Transverse colon (tissue), 4 donors: Measurements from ENCODE around the gene ADAM22. TPM values are rescaled to one million over a fixed set of nuclear protein-coding genes. Genes with fewer than 3 reads are reported as not detected.

Experiments used
- DNase-seq: peaks from one replicate; pipeline ENCODE4 v3.0.0-alpha.2; 2019
- H3K27ac ChIP-seq, 4 donors: fragments of 200-600 bp; sonication (generic); 2 replicates each; pipeline ENCODE4 v1.5.1; 2016 to 2018; ENCODE audit warnings: inconsistent platforms in 4 of 4
- H3K27me3 ChIP-seq: fragments of 200-600 bp; sonication (generic); 2 replicates; pipeline ENCODE4 v1.5.1; 2017; ENCODE audit warnings: inconsistent platforms
- H3K36me3 ChIP-seq, 4 donors: fragments of 200-600 bp; sonication (generic); 2 replicates each; pipeline ENCODE4 v1.5.1; 2017 to 2019; ENCODE audit warnings: inconsistent platforms in 4 of 4
- H3K4me1 ChIP-seq, 4 donors: fragments of 200-600 bp; sonication (generic); 2 replicates each; pipeline ENCODE4 v1.5.1; 2017 to 2020; ENCODE audit warnings: inconsistent platforms in 4 of 4
- H3K4me3 ChIP-seq, 4 donors: fragments of 200-600 bp; sonication (generic); 1 replicate in 1 of 4; 2 replicates in 3 of 4; pipeline versions ENCODE4 v1.5.1 to v1.6.1; 2017 to 2019; ENCODE audit warnings: inconsistent platforms in 4 of 4
- H3K9me3 ChIP-seq, 2 donors: fragments of 200-600 bp; sonication (generic); 2 replicates each; pipeline ENCODE4 v1.5.1; 2017 to 2019; ENCODE audit warnings: inconsistent platforms in 2 of 2
- CTCF ChIP-seq, 5 experiments: fragments of 200-600 bp in 3 of 5; fragments of 450-650 bp in 2 of 5; sonication (generic) in 3 of 5; IDR thresholded peaks; 1 replicate in 2 of 5; 2 replicates in 3 of 5; pipeline ENCODE4 v1.5.1; 2016 to 2017; ENCODE audit warnings: antibody characterized with exemption in 5 of 5, inconsistent platforms in 3 of 5, mild to moderate bottlenecking in 2 of 5, moderate library complexity in 1 of 5
- EP300 ChIP-seq: sonication (generic); formaldehyde crosslinking; IDR thresholded peaks from one replicate; pipeline ENCODE4 v1.6.1; 2017; ENCODE audit warnings: antibody characterized with exemption, low read depth
- POLR2A ChIP-seq: fragments of 450-650 bp; IDR thresholded peaks from one replicate; pipeline ENCODE4 v1.6.1; 2016; ENCODE audit warnings: antibody characterized with exemption, mild to moderate bottlenecking, moderate library complexity
- POLR2AphosphoS5 ChIP-seq, 3 donors: sonication (generic); formaldehyde crosslinking; IDR thresholded peaks; one replicate each; pipeline ENCODE4 v1.6.1; 2016; ENCODE audit warnings: antibody characterized with exemption in 3 of 3
- WGBS, 2 donors: methylation state at CpG; one replicate each; pipeline ENCODE4 v1.1.5; 2018; ENCODE audit warnings: low coverage in 1 of 2; 5-methylcytosine and 5-hydroxymethylcytosine counted together
- in situ Hi-C, 4 donors: fragments of 200-750 bp; cut with MboI; loops; one replicate each; pipeline versions ENCODE4 v1.15.0 to v1.15.1; 2017; ENCODE audit warnings: low sequenced_read_pairs in 3 of 4, low pct_ligation_motif_present in 1 of 4, low pct_unique_long_range_greater_than_20kb in 1 of 4
- intact Hi-C: fragments of 100-400 bp; cut with DNase I; formaldehyde crosslinking; loops from one replicate; pipeline ENCODE4 v1.15.1; 2023; ENCODE audit warnings: low total_unique reads
- total RNA-seq, 4 donors: library from RNA; depleted of rRNA; stranded (reverse); fragments of >200 nt; gene quantifications; one replicate each; pipeline ENCODE4 v1.1.0, GENCODE V29; 2016

Gene ADAM22
- total RNA-seq, 4 donors from 2014 or later: 3.8 to 17.3 (median 6.0) TPM

GRCh38 chr7:88101769-88102168, 167.7 kb downstream of the ADAM22 start:
- TF ChIP-seq POLR2AphosphoS5 (IDR thresholded peaks at IDR 0.05): no peak
- DNase-seq: no peak
- WGBS, 2 donors: 69% methylated on average over 1 of the region's 1 CpG; no CpG with 5 or more reads in 1 of the 2 donors
- intact Hi-C loops: no loop called here
- Histone ChIP-seq H3K27me3 (no peaks in the 10 kb centered on the region), H3K4me3 (no peak overlapping the region), H3K27ac (no peak overlapping the region), H3K4me1 (no peaks in the 10 kb centered on the region), H3K9me3 (no peaks in the 10 kb centered on the region), H3K36me3 (no peaks in the 10 kb centered on the region)
- in situ Hi-C loops: loop anchor here in 2 of 4 donors (25.0 kb wide), 3 partner anchors 164 to 314 kb away; partner anchors contain the start of gene ADAM22 (in 1 of the 2)

DNA sequence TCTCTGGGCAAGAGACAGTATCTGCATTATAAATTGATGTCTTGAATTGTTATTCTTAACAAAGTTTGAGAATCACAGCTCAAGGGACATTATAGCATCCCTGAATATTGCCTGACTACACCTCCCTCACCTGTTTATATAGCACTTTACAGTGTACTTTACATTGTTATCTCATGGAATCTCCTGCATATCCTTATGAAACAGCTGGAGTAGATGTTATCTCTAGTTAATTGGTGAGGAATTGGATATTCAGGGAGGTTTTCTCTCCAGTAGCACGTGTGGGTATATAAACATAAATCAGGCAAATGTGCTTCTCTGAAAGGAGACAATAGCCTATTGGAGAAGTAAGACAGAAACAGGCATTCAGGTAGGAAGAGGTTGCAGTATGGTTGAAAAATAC, 168.6 kb downstream of the ADAM22 start:
- Histone ChIP-seq H3K9me3 (no peaks in the 10 kb centered on the region), H3K27ac (no peak overlapping the region), H3K36me3 (no peaks in the 10 kb centered on the region), H3K4me3 (no peak overlapping the region), H3K4me1 (no peaks in the 10 kb centered on the region), H3K27me3 (no peaks in the 10 kb centered on the region)
- TF ChIP-seq POLR2AphosphoS5 (IDR thresholded peaks at IDR 0.05): no peak
- TF ChIP-seq EP300: no peak
- no peak for TF ChIP-seq CTCF (IDR thresholded peaks at IDR 0.05)
- TF ChIP-seq POLR2A: no peak
- DNase-seq: no peak
- intact Hi-C loops: no loop called here
- WGBS, 2 donors: 0 to 31% methylated on average over 1 of the region's 1 CpG
- in situ Hi-C loops: loop anchor here in 2 of 4 donors (25.0 kb wide), 3 partner anchors 165 to 315 kb away; partner anchors contain the start of gene ADAM22 (in 1 of the 2)

GRCh38 chr7:88104732-88105131, 170.7 kb downstream of the ADAM22 start:
- intact Hi-C loops (no loop called here), in situ Hi-C loops (loop anchor here in 2 of 4 donors (25.0 kb wide), 3 partner anchors 167 to 317 kb away; partner anchors contain the start of gene ADAM22 (in 1 of the 2))
- TF ChIP-seq POLR2A: no peak
- no peak for TF ChIP-seq CTCF (IDR thresholded peaks at IDR 0.05)
- no peak for TF ChIP-seq POLR2AphosphoS5 (IDR thresholded peaks at IDR 0.05)
- DNase-seq: no peak
- no peak overlapping the region for H3K4me3 ChIP-seq
- no peaks in the 10 kb centered on the region for H3K4me1 ChIP-seq
- H3K27ac ChIP-seq: no peak overlapping the region
- H3K36me3 ChIP-seq: no peaks in the 10 kb centered on the region
- H3K9me3 ChIP-seq: no peaks in the 10 kb centered on the region
- 71 to 80% methylated on average over 2 of the region's 2 CpGs for WGBS, 2 donors
- no peaks in the 10 kb centered on the region for H3K27me3 ChIP-seq

DNA sequence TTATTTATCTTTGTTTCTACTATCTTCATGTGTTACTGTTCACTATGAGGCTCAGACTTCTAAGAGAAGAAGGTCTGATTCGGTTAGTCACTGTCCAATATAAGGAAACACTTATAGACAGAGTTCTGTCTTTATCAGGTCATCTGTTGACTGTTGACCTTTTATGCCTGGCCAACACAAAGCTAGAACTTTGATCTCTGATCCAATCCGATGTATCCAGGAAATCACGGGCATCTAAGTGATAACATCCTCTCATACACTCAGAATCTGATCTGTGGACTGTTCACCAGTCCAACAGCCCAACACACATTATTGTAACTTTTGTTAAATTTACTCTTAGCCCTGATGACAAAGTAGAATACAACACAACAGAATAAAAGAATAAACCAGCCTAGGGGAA, 171.2 kb downstream of the ADAM22 start:
- Histone ChIP-seq H3K4me3 (no peak overlapping the region), H3K36me3 (no peaks in the 10 kb centered on the region), H3K4me1 (no peaks in the 10 kb centered on the region), H3K9me3 (no peaks in the 10 kb centered on the region), H3K27ac (no peak overlapping the region), H3K27me3 (no peaks in the 10 kb centered on the region)
- 89% methylated on average over 3 of the region's 3 CpGs; no CpG with 5 or more reads in 1 of the 2 donors for WGBS, 2 donors
- DNase-seq: no peak
- TF ChIP-seq POLR2A (no peak), CTCF (IDR thresholded peaks at IDR 0.05) (no peak), EP300 (no peak), POLR2AphosphoS5 (IDR thresholded peaks at IDR 0.05) (no peak)
- in situ Hi-C loops (loop anchor here in 2 of 4 donors (25.0 kb wide), 3 partner anchors 168 to 318 kb away; partner anchors contain the start of gene ADAM22 (in 1 of the 2)), intact Hi-C loops (no loop called here)

DNA sequence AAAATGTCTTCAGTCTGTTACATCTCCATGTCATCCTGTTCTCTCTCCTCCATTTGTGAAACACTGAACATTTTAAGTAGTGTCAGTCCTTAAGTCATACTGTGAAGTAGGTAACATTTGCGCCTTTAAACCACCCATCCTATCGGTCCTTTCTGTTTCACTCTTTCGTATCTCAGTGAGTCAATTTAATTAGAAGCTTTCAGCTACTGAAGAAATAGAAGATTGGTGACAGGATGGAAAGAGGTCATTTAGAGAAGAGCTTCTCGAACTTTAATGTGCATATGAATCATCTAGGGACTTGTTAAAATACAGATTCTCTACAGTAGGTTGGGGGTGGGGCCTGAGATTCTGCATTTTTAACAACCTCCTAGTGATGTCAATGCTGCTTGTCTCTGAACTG, 172.4 kb downstream of the ADAM22 start:
- 63 to 88% methylated on average over 3 to 4 of the region's 4 CpGs for WGBS, 2 donors
- H3K4me3 ChIP-seq: no peak overlapping the region
- TF ChIP-seq POLR2A: no peak
- no peak for TF ChIP-seq POLR2AphosphoS5 (IDR thresholded peaks at IDR 0.05)
- no peak for TF ChIP-seq EP300
- TF ChIP-seq CTCF (IDR thresholded peaks at IDR 0.05): no peak
- in situ Hi-C loops (loop anchor here in 2 of 4 donors (25.0 kb wide), 3 partner anchors 169 to 319 kb away; partner anchors contain the start of gene ADAM22 (in 1 of the 2)), intact Hi-C loops (no loop called here)
- no peaks in the 10 kb centered on the region for H3K4me1 ChIP-seq
- no peaks in the 10 kb centered on the region for H3K27me3 ChIP-seq
- no peaks in the 10 kb centered on the region for H3K36me3 ChIP-seq
- no peak for DNase-seq
- H3K27ac ChIP-seq: no peak overlapping the region
- H3K9me3 ChIP-seq: no peaks in the 10 kb centered on the region
